ENCODE measurements around the gene RPL38.
"Not testable (repeated sequence)": the region's sequence is repeated elsewhere in the genome, so short reads cannot be mapped to it uniquely, and the experiment has no call there.

Gene RPL38

GRCh38 chr17:74183411-74183810, 20.1 kb upstream of the RPL38 start (continued):
- no peak for TF ChIP-seq GLIS3 (CRISPR knock-in tag; IDR thresholded peaks at IDR 0.05)
- TF ChIP-seq SNAI2 (CRISPR knock-in tag; IDR thresholded peaks at IDR 0.05) = no peak
- TF ChIP-seq ZFP30 (CRISPR knock-in tag; IDR thresholded peaks at IDR 0.05) = no peak
- no peak for TF ChIP-seq TOX (CRISPR knock-in tag; IDR thresholded peaks at IDR 0.05; ENCODE audit: borderline replicate concordance)
- no peak for TF ChIP-seq ZFP3 (CRISPR knock-in tag; IDR thresholded peaks at IDR 0.05)
- TF ChIP-seq ZNF70 (CRISPR knock-in tag; IDR thresholded peaks at IDR 0.05) = no peak

GRCh38 chr17:74185571-74186185, 17.8 kb upstream of the RPL38 start:
- TF ChIP-seq ISL1 (CRISPR knock-in tag; IDR thresholded peaks at IDR 0.05) = no peak
- no peak for TF ChIP-seq RARB (CRISPR knock-in tag; IDR thresholded peaks at IDR 0.05)

GRCh38 chr17:74186498-74186897, 17.0 kb upstream of the RPL38 start:
- no peak for ATAC-seq
- TF ChIP-seq PATZ1 (CRISPR knock-in tag; IDR thresholded peaks at IDR 0.05; ENCODE audit: borderline replicate concordance) = no peak
- no peak for TF ChIP-seq TCF4 (CRISPR knock-in tag; IDR thresholded peaks at IDR 0.05; ENCODE audit: borderline replicate concordance)
- TF ChIP-seq TSHZ2 (CRISPR knock-in tag; IDR thresholded peaks at IDR 0.05) = no peak

More at GRCh38 chr17:74185571-74186185, 17.8 kb upstream of the RPL38 start:
- ATAC-seq = no peak

GRCh38 chr17:74187761-74188160, 15.7 kb upstream of the RPL38 start:
- ATAC-seq = no peak

GRCh38 chr17:74188687-74189086, 14.8 kb upstream of the RPL38 start:
- ATAC-seq = not testable (repeated sequence)

More at GRCh38 chr17:74187761-74188160, 15.7 kb upstream of the RPL38 start:
- TF ChIP-seq OSR1 (CRISPR knock-in tag; IDR thresholded peaks at IDR 0.05) (no peak), PATZ1 (CRISPR knock-in tag; IDR thresholded peaks at IDR 0.05; ENCODE audit: borderline replicate concordance) (no peak), TOX (CRISPR knock-in tag; IDR thresholded peaks at IDR 0.05; ENCODE audit: borderline replicate concordance) (no peak), ISL1 (CRISPR knock-in tag; IDR thresholded peaks at IDR 0.05) (no peak), ESRRG (CRISPR knock-in tag; IDR thresholded peaks at IDR 0.05) (no peak)

GRCh38 chr17:74190154-74190553, 13.3 kb upstream of the RPL38 start:
- peak; percentile 96 for ATAC-seq
- TF ChIP-seq CSDC2 (CRISPR knock-in tag; IDR thresholded peaks at IDR 0.05) (no peak), ISL1 (CRISPR knock-in tag; IDR thresholded peaks at IDR 0.05) (no peak), ZFP3 (CRISPR knock-in tag; IDR thresholded peaks at IDR 0.05) (no peak), TSHZ2 (CRISPR knock-in tag; IDR thresholded peaks at IDR 0.05) (no peak), BACH2 (CRISPR knock-in tag; IDR thresholded peaks at IDR 0.05; ENCODE audit: borderline replicate concordance) (no peak), ZC3H10 (CRISPR knock-in tag; IDR thresholded peaks at IDR 0.05) (no peak), TCF4 (CRISPR knock-in tag; IDR thresholded peaks at IDR 0.05; ENCODE audit: borderline replicate concordance) (peak; percentile 22; the same call in 1 of the 2 replicates)

Measured in SK-N-SH treated with all-trans-retinoic acid at 6 μM for 48 hours (cell line).